ENCODE results near the gene C5AR2. TPM values are rescaled to one million over a fixed set of nuclear protein-coding genes. Genes with fewer than 3 reads are reported as not detected.

C5AR2 gene
- polyA plus RNA-seq, 1 donor (not counting 4 experiments of a cell fraction or from before 2014, with no cell fraction given) = not detected

- Histone ChIP-seq H3K9me3 (ENCODE audit: control insufficient read depth, low read depth, low read length) (no peaks in the 10 kb centered on the region), H3K4me3 (ENCODE audit: control insufficient read depth in 2 of 3, extremely low read depth in 1 of 3, insufficient read depth in 2 of 3, low read depth in 1 of 3, low read length in 3 of 3) (no peak overlapping the region), H4K20me1 (ENCODE audit: control insufficient read depth, extremely low read depth, insufficient read depth, low read length) (no peaks in the 10 kb centered on the region), H3K4me1 (ENCODE audit: control insufficient read depth, extremely low read depth, insufficient read depth, low read length) (peaks cover 3% of the 10 kb centered on the region), H3K27ac (ENCODE audit: control insufficient read depth, insufficient read depth, low read length) (peak overlapping the region; percentile 5), H3K27me3 (ENCODE audit: control insufficient read depth, extremely low read depth, insufficient read depth, low read length) (no peaks in the 10 kb centered on the region), H3K79me2 (ENCODE audit: control insufficient read depth, insufficient read depth, low read length) (no peaks in the 10 kb centered on the region), H3K9ac (ENCODE audit: control insufficient read depth, extremely low read depth, insufficient read depth, low read length) (no peak overlapping the region), H2AFZ (ENCODE audit: control insufficient read depth, low read length) (no peak overlapping the region), H3K4me2 (ENCODE audit: control insufficient read depth, extremely low read depth, insufficient read depth, low read depth, low read length) (peak overlapping the region; percentile 9), H3K9me1 (ENCODE audit: control insufficient read depth, extremely low read depth, insufficient read depth, low read length) (no peaks in the 10 kb centered on the region), H3K36me3 (ENCODE audit: control insufficient read depth in 2 of 2, extremely low read depth in 1 of 2, insufficient read depth in 2 of 2, low read length in 2 of 2) (no peaks in the 10 kb centered on the region)
- peak; percentile 49 for DNase-seq (ENCODE audit: low read depth, low spot score)
- TF ChIP-seq EZH2 (IDR thresholded peaks at IDR 0.05; ENCODE audit: low read length) = no peak
- TF ChIP-seq CTCF (optimal IDR thresholded peaks at IDR 0.05 in 1 of 3, IDR thresholded peaks at IDR 0.05 in 1 of 3, conservative IDR thresholded peaks at IDR 0.05 in 1 of 3; ENCODE audit: extremely low read depth in 1 of 3, insufficient read depth in 2 of 3, low read length in 3 of 3) = no peak
- FAIRE-seq = peak; percentile 49
- dilution Hi-C loops (cut with MboI; ENCODE audit: extremely low pct_ligation_motif_present, low sequenced_read_pairs) = no loop called here
These were observed 16.7 kb upstream of the C5AR2 start for GRCh38 chr19:47315125-47315821.

- no peak overlapping the region for H3K27ac ChIP-seq (ENCODE audit: control insufficient read depth, insufficient read depth, low read length)
These were observed 15.5 kb upstream of the C5AR2 start for GRCh38 chr19:47316513-47316912.

More at GRCh38 chr19:47316513-47316912, 15.5 kb upstream of the C5AR2 start:
- no peak overlapping the region for H3K4me3 ChIP-seq (ENCODE audit: control insufficient read depth in 2 of 3, extremely low read depth in 1 of 3, insufficient read depth in 2 of 3, low read depth in 1 of 3, low read length in 3 of 3)
- TF ChIP-seq CTCF (optimal IDR thresholded peaks at IDR 0.05 in 1 of 3, IDR thresholded peaks at IDR 0.05 in 1 of 3, conservative IDR thresholded peaks at IDR 0.05 in 1 of 3; ENCODE audit: extremely low read depth in 1 of 3, insufficient read depth in 2 of 3, low read length in 3 of 3) (no peak), EZH2 (IDR thresholded peaks at IDR 0.05; ENCODE audit: low read length) (no peak)
- no peaks in the 10 kb centered on the region for H3K9me3 ChIP-seq (ENCODE audit: control insufficient read depth, low read depth, low read length)
- no peaks in the 10 kb centered on the region for H3K36me3 ChIP-seq (ENCODE audit: control insufficient read depth in 2 of 2, extremely low read depth in 1 of 2, insufficient read depth in 2 of 2, low read length in 2 of 2)
- no peaks in the 10 kb centered on the region for H3K9me1 ChIP-seq (ENCODE audit: control insufficient read depth, extremely low read depth, insufficient read depth, low read length)
- dilution Hi-C loops (cut with MboI; ENCODE audit: extremely low pct_ligation_motif_present, low sequenced_read_pairs) = no loop called here
- no peaks in the 10 kb centered on the region for H4K20me1 ChIP-seq (ENCODE audit: control insufficient read depth, extremely low read depth, insufficient read depth, low read length)
- no peaks in the 10 kb centered on the region for H3K79me2 ChIP-seq (ENCODE audit: control insufficient read depth, insufficient read depth, low read length)
- H3K4me2 ChIP-seq (ENCODE audit: control insufficient read depth, extremely low read depth, insufficient read depth, low read depth, low read length) = no peak overlapping the region
- H3K27me3 ChIP-seq (ENCODE audit: control insufficient read depth, extremely low read depth, insufficient read depth, low read length) = no peaks in the 10 kb centered on the region
- H3K4me1 ChIP-seq (ENCODE audit: control insufficient read depth, extremely low read depth, insufficient read depth, low read length) = peaks cover 3% of the 10 kb centered on the region
- FAIRE-seq (no peak), DNase-seq (ENCODE audit: low read depth, low spot score) (no peak)
- H2AFZ ChIP-seq (ENCODE audit: control insufficient read depth, low read length) = no peak overlapping the region
- H3K9ac ChIP-seq (ENCODE audit: control insufficient read depth, extremely low read depth, insufficient read depth, low read length) = no peak overlapping the region

All from keratinocyte (primary cell).